ENCODE data around the gene HHEX.

- TF ChIP-seq ZC3H10 (CRISPR knock-in tag; IDR thresholded peaks at IDR 0.05) (no peak), TCF4 (CRISPR knock-in tag; IDR thresholded peaks at IDR 0.05; ENCODE audit: borderline replicate concordance) (no peak), ISL1 (CRISPR knock-in tag; IDR thresholded peaks at IDR 0.05) (no peak), ZFP3 (CRISPR knock-in tag; IDR thresholded peaks at IDR 0.05) (no peak), ARNTL (CRISPR knock-in tag; IDR thresholded peaks at IDR 0.05; ENCODE audit: borderline replicate concordance, low read depth) (no peak), ZFP30 (CRISPR knock-in tag; IDR thresholded peaks at IDR 0.05) (no peak)
Measured at GRCh38 chr10:92692080-92692671, 2.4 kb downstream of the HHEX start.
